ENCODE measurements around the gene IRF4.
A peak's percentile ranks its signal among the peaks of the same experiment; 100 is the strongest.

Gene IRF4

DNA sequence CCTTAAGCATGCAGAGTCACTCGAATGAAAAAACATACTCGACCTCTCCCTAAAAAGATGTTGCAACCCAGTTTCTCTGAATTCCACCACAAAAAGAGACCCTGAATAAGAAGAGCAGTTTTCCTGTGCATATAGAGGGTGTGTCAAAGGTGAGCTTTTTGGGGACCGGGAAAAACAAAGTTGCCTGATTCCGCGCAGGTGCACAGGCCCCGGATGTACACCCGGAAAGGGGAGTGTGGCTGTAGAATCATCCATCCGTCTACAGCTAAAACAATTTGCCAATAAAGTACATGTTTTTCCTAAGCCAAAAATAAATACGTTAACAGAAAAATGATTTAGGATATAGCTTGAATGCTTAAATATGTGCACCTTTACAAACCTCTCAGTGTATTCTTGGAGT is 41.2 kb upstream of the IRF4 start:
- no peak for DNase-seq (ENCODE audit: low read depth)
- TF ChIP-seq CTCF (IDR thresholded peaks at IDR 0.05; ENCODE audit: low read depth, low read length, missing control alignments), result no peak
- H3K4me3 ChIP-seq (ENCODE audit: low read depth, low read length), result no peak overlapping the region

DNA sequence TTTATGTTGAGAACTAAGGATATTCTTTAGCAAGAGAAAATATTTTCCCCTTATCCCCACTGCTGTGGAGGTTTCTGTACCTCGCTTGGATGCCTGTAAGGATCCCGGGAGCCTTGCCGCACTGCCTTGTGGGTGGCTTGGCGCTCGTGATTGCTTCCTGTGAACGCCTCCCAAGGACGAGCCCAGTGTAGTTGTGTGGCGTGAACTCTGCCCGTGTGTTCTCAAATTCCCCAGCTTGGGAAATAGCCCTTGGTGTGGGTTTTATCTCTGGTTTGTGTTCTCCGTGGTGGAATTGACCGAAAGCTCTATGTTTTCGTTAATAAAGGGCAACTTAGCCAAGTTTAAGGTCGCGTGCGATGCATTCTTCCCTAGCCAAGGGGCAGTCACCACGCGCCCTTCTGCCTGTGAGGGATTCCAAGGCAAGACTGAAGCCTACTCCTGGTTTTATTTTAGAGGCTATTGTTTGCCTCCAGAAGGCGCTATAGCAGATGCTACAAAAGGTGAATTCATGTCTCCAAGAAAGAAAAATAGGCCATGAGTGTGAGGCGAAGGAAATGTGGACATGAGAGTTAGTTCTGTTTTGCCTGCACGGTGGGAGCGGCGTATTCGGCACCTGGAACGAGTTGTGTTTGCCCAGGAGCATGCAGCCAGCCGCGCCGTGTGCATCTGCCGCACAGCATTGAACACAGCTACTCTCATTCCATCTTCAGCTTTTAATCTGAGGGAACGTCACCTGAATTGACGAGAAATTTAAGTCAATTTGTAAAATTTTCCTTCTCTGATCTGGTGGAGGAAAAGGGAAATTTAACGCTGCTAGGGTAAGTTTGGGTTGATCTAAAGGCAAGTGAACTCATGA is 40.3 kb upstream of the IRF4 start:
- TF ChIP-seq CTCF (IDR thresholded peaks at IDR 0.05; ENCODE audit: low read depth, low read length, missing control alignments), result peak; percentile 7
- H3K4me3 ChIP-seq (ENCODE audit: low read depth, low read length), result no peak overlapping the region
- DNase-seq (ENCODE audit: low read depth), result no peak

GRCh38 chr6:351867-352289 is 39.7 kb upstream of the IRF4 start:
- no peak overlapping the region for H3K4me3 ChIP-seq (ENCODE audit: low read depth, low read length)
- no peak for TF ChIP-seq CTCF (IDR thresholded peaks at IDR 0.05; ENCODE audit: low read depth, low read length, missing control alignments)
- DNase-seq (ENCODE audit: low read depth), result no peak

GRCh38 chr6:352474-352873 is 39.1 kb upstream of the IRF4 start:
- TF ChIP-seq CTCF (IDR thresholded peaks at IDR 0.05; ENCODE audit: low read depth, low read length, missing control alignments), result no peak
- no peak overlapping the region for H3K4me3 ChIP-seq (ENCODE audit: low read depth, low read length)
- DNase-seq (ENCODE audit: low read depth), result no peak

DNA sequence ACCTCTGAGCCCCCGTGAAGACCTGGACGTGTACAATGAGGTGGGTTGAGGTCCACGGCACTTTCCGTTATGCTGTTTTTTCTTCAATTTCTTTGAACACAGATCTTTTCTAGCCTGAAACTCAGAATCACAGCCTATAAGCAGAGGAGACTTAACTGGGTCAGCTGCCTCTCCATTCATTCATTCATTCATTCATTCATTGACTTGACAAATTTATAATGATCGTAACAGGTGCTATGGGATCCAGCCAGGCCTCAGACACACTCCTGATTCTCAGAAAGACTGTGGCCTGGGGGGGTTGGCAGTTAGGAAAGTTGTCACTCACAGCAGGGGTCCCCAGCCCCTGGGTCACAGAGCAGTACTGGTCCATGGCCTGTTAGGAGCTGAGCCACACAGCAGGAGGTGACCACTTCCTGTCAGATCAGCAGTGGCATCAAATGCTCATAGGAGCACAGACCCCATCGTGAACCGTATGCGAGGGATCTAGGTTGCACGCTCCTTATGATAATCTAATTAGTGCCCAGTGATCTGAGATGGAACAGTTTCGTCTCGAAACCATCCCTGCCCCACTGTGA is 38.6 kb upstream of the IRF4 start:
- no peak for TF ChIP-seq CTCF (IDR thresholded peaks at IDR 0.05; ENCODE audit: low read depth, low read length, missing control alignments)
- H3K4me3 ChIP-seq (ENCODE audit: low read depth, low read length), result no peak overlapping the region
- DNase-seq (ENCODE audit: low read depth), result no peak

- no peak for DNase-seq (ENCODE audit: low read depth)
- TF ChIP-seq CTCF (IDR thresholded peaks at IDR 0.05; ENCODE audit: low read depth, low read length, missing control alignments), result no peak
- no peak overlapping the region for H3K4me3 ChIP-seq (ENCODE audit: low read depth, low read length)
Measured at GRCh38 chr6:353642-354614, 37.6 kb upstream of the IRF4 start.

Measured in GM12864 (cell line).